Measurements from ENCODE around the gene CEP350. TPM values are rescaled to one million over a fixed set of nuclear protein-coding genes. Genes with fewer than 3 reads are reported as not detected.

CEP350 gene
- 110 TPM for total RNA-seq (ENCODE audit: insufficient read depth, low replicate concordance)

DNA sequence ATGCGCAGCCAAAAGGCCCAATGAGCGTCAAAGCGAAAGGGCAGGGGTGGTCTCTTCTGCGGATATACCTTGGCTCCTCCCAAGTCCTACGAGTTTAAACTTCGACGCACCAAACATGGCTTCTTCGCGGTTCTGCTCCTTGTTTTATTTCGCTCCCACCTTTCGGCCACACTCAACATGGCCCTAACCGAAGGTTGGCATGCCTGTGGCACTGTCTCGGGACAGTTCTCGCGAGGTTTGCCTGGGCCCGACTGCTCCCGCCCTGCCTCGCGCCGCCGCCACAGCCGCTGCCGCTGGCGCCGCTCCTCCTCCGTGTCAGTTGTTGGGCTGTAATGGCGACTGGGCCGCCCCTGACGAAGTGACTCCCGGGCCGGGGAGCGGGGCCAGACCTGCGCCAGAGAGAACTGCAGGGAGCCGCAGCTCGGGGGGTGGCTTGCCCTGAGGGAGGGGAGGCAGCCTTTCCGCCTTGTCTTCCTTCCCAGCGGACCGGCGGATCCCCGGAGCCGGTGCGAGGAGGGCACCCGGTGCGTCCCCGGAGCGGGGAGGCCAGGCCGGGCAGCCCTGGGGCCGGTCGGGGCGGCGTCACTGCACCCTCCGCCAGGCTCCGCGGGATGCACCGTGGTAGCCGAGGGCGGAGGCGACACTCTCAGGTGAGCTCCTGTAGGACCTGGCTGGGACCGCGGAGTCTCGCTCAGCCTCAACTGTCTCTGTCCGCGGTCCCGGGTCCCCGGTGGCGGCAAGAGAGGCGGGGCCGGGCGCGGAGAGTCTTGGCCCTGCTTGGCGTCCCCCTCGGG, at the start of gene CEP350:
TSS of gene CEP350 (plus strand) at position 318 of the 794 bp plus-strand sequence. CDS start 31,372 bp downstream, outside the sequence.
- peak; percentile 100 for DNase-seq (ENCODE audit: low spot score)

DNA sequence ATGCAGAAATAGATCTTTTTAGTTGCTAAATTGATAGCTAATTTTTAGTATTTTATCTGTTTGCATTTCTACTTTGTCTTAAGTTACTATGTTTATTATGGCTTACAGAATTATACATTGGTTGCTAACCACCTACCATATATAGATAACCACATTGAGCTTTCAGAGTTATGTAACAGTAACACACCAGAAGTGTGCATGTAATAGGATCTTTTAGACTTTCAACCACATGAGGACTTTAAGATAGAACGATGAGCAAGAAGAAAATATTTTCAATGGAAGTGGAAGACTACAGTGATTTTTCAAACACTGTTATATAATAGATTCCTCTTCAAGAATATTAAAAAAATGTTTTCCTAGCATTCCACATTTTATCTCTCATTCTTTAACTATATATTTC, 43.7 kb upstream of the CEP350 start:
- DNase-seq (ENCODE audit: low spot score) = no peak

- no peak for DNase-seq (ENCODE audit: low spot score)
Measured at GRCh38 chr1:179911812-179912211, 42.8 kb upstream of the CEP350 start.

- no peak for DNase-seq (ENCODE audit: low spot score)
Measured at GRCh38 chr1:179917601-179918429, 36.8 kb upstream of the CEP350 start.

- DNase-seq (ENCODE audit: low spot score) = no peak
Measured at GRCh38 chr1:179921472-179921871, 33.1 kb upstream of the CEP350 start.

DNA sequence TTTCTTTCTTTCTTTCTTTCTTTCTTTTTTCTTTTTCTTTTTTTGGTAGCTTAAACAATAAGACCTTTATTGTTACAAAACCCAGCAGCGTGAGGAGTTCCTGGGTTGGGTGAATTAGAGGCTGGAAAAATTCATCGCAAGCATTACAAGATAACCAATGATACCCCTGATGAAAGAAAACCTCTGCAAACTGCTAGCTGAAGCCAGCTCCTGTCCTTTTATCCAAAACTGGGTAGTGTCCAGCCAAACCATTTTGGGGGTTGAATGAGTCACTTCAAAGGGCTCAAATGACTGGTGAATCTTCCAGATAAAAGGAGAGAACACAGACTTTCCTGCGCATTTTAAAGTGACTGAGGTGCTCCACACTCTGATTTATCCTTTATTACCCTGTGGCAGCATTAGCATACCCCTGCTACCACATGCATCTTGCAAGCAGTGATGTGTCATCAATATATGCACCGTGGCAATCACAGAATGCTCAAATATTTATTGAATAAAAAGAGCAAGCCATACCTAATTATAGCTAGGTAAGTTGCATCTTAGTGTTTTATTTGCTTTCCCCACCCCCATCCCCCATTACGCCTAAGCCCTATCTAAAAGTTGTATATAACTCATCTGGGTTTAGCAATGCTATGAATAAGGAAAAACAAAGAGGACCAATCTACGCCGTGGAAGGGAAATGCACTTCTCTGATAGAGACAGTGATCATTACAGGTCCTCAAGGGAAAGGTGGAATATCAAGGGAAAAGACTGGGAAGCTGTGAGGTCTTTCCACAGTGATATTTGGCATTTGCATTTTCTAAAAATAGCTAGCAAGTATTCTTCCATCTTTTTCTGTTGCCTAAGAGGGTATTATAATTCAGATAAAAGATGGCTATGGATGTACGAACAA, 32.4 kb upstream of the CEP350 start:
- DNase-seq (ENCODE audit: low spot score) = peak; percentile 26

- DNase-seq (ENCODE audit: low spot score) = no peak
Measured at GRCh38 chr1:179923029-179923428, 31.6 kb upstream of the CEP350 start.

GRCh38 chr1:179924268-179924667, 30.3 kb upstream of the CEP350 start:
- DNase-seq (ENCODE audit: low spot score) = no peak

DNA sequence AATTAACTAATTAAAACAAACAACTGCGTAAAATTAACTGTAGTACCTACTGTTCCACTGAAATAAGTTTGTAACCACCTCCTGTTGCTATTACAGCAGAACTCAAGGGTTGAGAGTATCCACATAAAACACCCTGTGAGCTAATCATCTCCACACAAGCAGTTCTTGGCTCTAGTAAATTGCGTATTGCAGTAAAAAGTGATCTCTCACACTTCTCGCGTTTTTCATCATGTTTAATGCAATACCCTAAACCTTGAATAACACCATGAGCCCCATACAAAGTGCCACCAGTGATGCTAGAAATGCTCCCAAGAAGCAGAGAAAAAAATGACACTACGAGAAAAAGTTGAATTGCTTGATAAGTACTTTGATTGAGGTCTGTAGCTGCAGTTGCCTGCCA, 29.3 kb upstream of the CEP350 start:
- DNase-seq (ENCODE audit: low spot score) = no peak

- peak; percentile 20 for DNase-seq (ENCODE audit: low spot score)
Measured at GRCh38 chr1:179925922-179926849, 28.4 kb upstream of the CEP350 start.

DNA sequence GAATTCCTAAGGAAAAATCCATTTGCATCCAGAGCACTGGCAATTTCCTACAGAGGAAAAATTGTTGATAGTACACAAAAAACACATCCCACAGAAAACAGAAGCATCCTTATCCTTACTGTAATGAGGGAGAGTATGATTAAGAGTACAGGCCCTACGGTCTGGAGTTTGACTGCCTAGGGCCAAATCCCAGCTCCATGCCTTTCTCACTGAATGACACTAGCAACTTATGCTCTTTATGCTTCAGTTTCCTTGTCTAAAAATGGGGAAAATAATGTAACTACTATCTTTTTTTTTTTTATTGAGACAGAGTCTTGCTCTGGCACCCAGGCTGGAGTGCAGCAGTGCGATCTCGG, 27.8 kb upstream of the CEP350 start:
- DNase-seq (ENCODE audit: low spot score) = no peak

- peak; percentile 14 for DNase-seq (ENCODE audit: low spot score)
Measured at GRCh38 chr1:179929955-179930798, 24.4 kb upstream of the CEP350 start.

GRCh38 chr1:179930867-179931266, 23.7 kb upstream of the CEP350 start:
- DNase-seq (ENCODE audit: low spot score) = peak; percentile 61

DNA sequence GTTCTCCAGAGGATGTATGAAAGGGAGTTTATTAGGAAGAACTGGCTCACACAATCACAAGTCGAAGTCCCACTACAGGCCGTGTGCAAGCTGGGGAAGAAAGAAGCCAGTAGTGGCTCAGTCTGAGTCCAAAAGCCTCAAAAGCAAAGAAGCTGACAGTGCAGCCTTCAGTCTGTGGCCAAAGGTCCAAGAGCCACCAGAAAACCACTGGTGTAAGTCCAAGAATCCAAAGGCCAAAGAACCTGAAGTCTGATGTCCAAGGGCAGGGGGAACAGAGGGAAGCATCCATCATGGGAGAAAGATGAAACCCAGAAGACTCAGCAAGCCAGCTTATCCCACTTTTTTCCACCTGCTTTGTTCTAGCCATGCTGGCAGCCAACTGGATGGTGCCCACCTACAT, 21.4 kb upstream of the CEP350 start:
- DNase-seq (ENCODE audit: low spot score) = no peak

DNA sequence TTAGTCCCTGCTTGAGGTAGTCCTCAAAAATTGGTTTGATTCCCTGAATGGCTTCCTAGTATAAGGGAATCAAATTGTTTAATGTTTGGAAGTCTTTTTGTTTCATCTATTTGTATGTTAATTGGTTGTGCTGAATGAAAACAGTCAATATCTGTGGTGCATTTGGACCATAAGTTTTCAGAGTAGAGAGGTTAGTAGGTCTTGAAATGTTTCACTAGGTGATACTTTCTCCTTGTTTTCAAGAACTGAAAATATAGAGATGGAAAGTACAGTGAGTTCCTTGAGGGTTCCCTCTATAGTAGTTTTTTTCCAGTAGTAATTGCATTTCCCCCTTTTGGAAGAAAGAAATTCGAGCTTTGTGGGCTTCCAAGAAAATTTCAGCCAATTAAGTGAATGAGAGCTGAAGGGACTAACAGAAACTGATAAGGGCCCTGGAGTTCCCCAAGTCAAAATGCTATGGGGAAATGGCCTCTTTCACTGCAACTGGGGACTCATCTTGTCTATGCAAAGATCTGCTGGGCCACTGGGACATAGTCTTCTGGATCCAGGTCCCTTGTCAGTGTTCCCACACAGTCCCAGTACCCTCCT, 18.6 kb upstream of the CEP350 start:
- DNase-seq (ENCODE audit: low spot score) = no peak

DNA sequence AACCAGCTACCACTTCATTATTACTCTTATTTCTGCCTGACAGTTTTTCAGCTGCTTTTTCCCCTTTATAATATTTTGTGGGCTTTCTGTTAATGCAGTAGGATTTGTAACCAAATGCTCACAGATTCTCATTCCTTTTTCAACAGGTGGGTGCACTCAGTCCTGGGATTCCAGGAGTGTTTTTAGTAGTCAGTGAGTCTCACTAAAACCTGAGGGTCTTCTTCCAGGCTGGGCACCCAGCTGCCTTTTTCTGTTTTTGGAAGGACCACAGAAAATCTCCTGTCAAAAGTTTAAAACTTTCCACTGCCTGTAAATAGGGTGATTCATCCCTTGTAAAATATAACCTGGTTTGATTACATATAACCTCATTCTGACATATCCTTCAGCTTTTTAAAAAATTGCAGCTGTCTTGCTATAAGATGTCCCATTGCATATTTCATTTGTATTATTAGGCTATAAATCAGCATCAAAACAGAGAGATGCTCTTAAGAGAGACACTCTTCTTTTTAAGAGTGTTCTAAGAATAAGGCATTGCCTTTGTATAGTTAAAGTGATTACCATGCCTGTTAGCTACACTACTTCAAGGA, 16.8 kb upstream of the CEP350 start:
- DNase-seq (ENCODE audit: low spot score) = peak; percentile 26

GRCh38 chr1:179938752-179939151, 15.9 kb upstream of the CEP350 start:
- peak; percentile 46 for DNase-seq (ENCODE audit: low spot score)

DNA sequence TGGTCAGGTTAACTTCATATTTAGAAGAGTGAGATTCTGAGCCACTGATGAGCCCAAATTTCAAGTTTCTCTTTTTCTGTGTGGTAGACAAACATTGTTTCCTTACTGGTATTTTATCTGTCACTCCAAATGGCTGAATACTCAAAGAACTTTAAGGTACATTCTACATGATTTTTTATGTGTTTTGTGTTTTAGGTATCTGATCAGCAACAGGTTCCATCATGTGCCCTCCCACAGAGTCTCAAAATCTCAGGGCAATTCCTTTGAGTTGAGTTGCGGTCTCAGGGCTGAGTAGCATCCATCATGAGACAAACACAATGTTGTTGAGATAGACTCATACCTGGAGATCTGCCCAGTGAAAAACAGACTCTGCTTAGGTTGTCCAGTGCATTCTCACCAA, 14.7 kb upstream of the CEP350 start:
- DNase-seq (ENCODE audit: low spot score) = no peak

- DNase-seq (ENCODE audit: low spot score) = no peak
Measured at GRCh38 chr1:179941454-179941853, 13.2 kb upstream of the CEP350 start.

Measured in umbilical cord (tissue), 2 donors.